ENCODE results near the gene POLR3B.
A peak's percentile ranks its signal among the peaks of the same experiment; 100 is the strongest.
"Not testable (repeated sequence)": the region's sequence is repeated elsewhere in the genome, so short reads cannot be mapped to it uniquely, and the experiment has no call there.

The POLR3B gene

GRCh38 chr12:106357549-106358395, at the start of gene POLR3B:
POLR3B (plus strand) TSS chr12:106357748; CDS start chr12:106357880, 132 bp downstream.
- peak; percentile 86 for DNase-seq

- DNase-seq, result no peak
Measured at GRCh38 chr12:106308121-106308520, 49.4 kb upstream of the POLR3B start.

GRCh38 chr12:106308611-106309010, 48.9 kb upstream of the POLR3B start:
- no peak for DNase-seq

GRCh38 chr12:106309671-106310505, 47.7 kb upstream of the POLR3B start:
- DNase-seq, result no peak

- no peak for DNase-seq
Measured at GRCh38 chr12:106310687-106311086, 46.9 kb upstream of the POLR3B start.

GRCh38 chr12:106311139-106311538, 46.4 kb upstream of the POLR3B start:
- DNase-seq, result no peak

GRCh38 chr12:106313413-106313812, 44.1 kb upstream of the POLR3B start:
- not testable (repeated sequence) for DNase-seq

GRCh38 chr12:106315523-106315922, 42.0 kb upstream of the POLR3B start:
- no peak for DNase-seq

GRCh38 chr12:106317406-106318082, 40.0 kb upstream of the POLR3B start:
- peak; percentile 15 for DNase-seq

- DNase-seq, result no peak
Measured at GRCh38 chr12:106321139-106321850, 36.3 kb upstream of the POLR3B start.

- no peak for DNase-seq
Measured at GRCh38 chr12:106323537-106323936, 34.0 kb upstream of the POLR3B start.

GRCh38 chr12:106327309-106327869, 30.2 kb upstream of the POLR3B start:
- DNase-seq, result no peak

GRCh38 chr12:106328735-106329134, 28.8 kb upstream of the POLR3B start:
- no peak for DNase-seq

GRCh38 chr12:106329231-106329982, 28.1 kb upstream of the POLR3B start:
- no peak for DNase-seq

- DNase-seq, result peak; percentile 77
Measured at GRCh38 chr12:106331599-106331998, 25.9 kb upstream of the POLR3B start.

GRCh38 chr12:106332536-106332935, 25.0 kb upstream of the POLR3B start:
- no peak for DNase-seq

GRCh38 chr12:106333010-106333409, 24.5 kb upstream of the POLR3B start:
- DNase-seq, result no peak

GRCh38 chr12:106333756-106334155, 23.8 kb upstream of the POLR3B start:
- DNase-seq, result no peak

- DNase-seq, result peak; percentile 8
Measured at GRCh38 chr12:106341086-106341877, 16.3 kb upstream of the POLR3B start.

- no peak for DNase-seq
Measured at GRCh38 chr12:106342397-106343213, 14.9 kb upstream of the POLR3B start.

Data from DMS 273 treated with DMSO at 0.1 percent for 48 hours (cell line).